ENCODE results near the gene PDE11A. TPM values are rescaled to one million over a fixed set of nuclear protein-coding genes. Genes with fewer than 3 reads are reported as not detected.

PDE11A gene
- total and polyA plus RNA-seq, 2 of the 13 experiments (the other 11 are each of a cell fraction or from before 2014, with no cell fraction given): 1.2 to 1.7 TPM

DNA sequence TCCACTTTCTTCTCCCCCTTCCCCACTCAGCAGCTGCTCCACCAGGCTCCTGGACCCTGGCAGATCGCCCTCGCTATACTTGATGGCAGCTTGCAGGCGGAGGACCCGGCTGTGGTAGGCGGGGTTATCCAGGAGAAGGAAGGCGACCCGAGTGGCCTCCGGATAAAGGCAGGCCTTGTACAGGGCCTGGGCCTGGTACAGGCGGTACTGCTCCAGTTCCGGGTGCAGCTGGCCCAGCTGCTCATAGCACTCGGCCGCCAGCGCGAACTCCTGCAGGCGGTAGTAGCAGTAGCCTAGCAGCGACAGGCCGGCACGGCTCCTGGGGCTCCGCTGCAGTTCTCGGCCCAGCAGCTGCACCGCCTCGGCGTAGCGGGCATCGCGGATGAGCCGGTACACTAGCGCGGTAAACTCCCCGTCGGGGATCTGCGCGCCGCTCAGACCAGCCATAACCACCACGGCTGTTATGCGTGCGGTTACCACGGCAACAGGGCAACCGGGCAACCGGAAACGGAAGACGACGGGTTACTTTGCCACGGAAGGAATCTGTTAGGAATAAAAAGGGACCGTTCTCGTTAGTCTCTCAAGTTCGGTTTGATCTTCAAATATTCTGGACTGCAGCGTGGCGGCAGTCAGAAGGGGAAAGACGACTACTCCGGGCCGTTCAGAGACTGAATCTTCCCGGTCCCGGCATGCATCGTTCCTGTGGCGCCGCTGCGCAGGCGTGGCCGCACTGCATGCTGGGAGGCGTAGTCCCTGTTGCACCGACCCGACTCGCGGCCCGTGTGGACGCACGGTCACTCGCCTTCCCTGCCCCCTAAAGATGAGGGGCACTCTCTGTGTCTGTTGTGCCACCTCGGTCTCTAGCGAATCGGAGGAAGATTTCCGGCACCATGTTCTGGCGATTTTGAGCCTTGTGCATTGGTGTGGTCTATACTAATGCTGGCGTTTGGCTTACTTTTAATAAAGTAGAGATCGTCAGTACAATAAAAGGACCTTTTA, 454.0 kb downstream of the PDE11A start (continued):
- TF ChIP-seq, protein P1, sequence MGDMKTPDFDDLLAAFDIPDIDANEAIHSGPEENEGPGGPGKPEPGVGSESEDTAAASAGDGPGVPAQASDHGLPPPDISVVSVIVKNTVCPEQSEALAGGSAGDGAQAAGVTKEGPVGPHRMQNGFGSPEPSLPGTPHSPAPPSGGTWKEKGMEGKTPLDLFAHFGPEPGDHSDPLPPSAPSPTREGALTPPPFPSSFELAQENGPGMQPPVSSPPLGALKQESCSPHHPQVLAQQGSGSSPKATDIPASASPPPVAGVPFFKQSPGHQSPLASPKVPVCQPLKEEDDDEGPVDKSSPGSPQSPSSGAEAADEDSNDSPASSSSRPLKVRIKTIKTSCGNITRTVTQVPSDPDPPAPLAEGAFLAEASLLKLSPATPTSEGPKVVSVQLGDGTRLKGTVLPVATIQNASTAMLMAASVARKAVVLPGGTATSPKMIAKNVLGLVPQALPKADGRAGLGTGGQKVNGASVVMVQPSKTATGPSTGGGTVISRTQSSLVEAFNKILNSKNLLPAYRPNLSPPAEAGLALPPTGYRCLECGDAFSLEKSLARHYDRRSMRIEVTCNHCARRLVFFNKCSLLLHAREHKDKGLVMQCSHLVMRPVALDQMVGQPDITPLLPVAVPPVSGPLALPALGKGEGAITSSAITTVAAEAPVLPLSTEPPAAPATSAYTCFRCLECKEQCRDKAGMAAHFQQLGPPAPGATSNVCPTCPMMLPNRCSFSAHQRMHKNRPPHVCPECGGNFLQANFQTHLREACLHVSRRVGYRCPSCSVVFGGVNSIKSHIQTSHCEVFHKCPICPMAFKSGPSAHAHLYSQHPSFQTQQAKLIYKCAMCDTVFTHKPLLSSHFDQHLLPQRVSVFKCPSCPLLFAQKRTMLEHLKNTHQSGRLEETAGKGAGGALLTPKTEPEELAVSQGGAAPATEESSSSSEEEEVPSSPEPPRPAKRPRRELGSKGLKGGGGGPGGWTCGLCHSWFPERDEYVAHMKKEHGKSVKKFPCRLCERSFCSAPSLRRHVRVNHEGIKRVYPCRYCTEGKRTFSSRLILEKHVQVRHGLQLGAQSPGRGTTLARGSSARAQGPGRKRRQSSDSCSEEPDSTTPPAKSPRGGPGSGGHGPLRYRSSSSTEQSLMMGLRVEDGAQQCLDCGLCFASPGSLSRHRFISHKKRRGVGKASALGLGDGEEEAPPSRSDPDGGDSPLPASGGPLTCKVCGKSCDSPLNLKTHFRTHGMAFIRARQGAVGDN (CRISPR knock-in tag; IDR thresholded peaks at IDR 0.05): peak; percentile 95
- TF ChIP-seq SOX6 (IDR thresholded peaks at IDR 0.05) (no peak), SOX6 (CRISPR knock-in tag; IDR thresholded peaks at IDR 0.05) (peak; percentile 64), HNRNPH1 (optimal IDR thresholded peaks at IDR 0.05; ENCODE audit: low read depth, low read length) (no peak), FOXM1 (CRISPR knock-in tag; IDR thresholded peaks at IDR 0.05) (no peak), TOE1 (CRISPR knock-in tag; IDR thresholded peaks at IDR 0.05) (peak; percentile 87; the same call in 1 of the 2 replicates), DMAP1 (CRISPR knock-in tag; IDR thresholded peaks at IDR 0.05) (peak; percentile 61), SIX1 (CRISPR knock-in tag; IDR thresholded peaks at IDR 0.05; ENCODE audit: borderline replicate concordance) (no peak), TEAD3 (CRISPR knock-in tag; optimal IDR thresholded peaks at IDR 0.05; ENCODE audit: borderline replicate concordance) (peak; percentile 80), KDM3A (CRISPR knock-in tag; IDR thresholded peaks at IDR 0.05; ENCODE audit: low read depth) (0 out of 2 replicates have a peak, but pooled peaks have one; percentile 21), MTA1 (CRISPR knock-in tag; IDR thresholded peaks at IDR 0.05; ENCODE audit: borderline replicate concordance) (peak; percentile 83; the same call in 1 of the 2 replicates), PHF5A (CRISPR knock-in tag; IDR thresholded peaks at IDR 0.05; ENCODE audit: low read depth, unreplicated experiment) (no peak), ZNF768 (CRISPR knock-in tag; IDR thresholded peaks at IDR 0.05) (no peak; the same call in 1 of the 2 replicates), ZNF572 (CRISPR knock-in tag; IDR thresholded peaks at IDR 0.05) (peak; percentile 92; the same call in 1 of the 2 replicates), ZNF547 (CRISPR knock-in tag; IDR thresholded peaks at IDR 0.05) (peak; percentile 85; the same call in 1 of the 2 replicates)
- TF ChIP-seq, protein P2, sequence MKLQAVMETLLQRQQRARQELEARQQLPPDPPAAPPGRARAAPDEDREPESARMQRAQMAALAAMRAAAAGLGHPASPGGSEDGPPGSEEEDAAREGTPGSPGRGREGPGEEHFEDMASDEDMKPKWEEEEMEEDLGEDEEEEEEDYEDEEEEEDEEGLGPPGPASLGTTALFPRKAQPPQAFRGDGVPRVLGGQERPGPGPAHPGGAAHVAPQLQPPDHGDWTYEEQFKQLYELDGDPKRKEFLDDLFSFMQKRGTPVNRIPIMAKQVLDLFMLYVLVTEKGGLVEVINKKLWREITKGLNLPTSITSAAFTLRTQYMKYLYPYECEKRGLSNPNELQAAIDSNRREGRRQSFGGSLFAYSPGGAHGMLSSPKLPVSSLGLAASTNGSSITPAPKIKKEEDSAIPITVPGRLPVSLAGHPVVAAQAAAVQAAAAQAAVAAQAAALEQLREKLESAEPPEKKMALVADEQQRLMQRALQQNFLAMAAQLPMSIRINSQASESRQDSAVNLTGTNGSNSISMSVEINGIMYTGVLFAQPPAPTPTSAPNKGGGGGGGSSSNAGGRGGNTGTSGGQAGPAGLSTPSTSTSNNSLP (IDR thresholded peaks at IDR 0.05; ENCODE audit: low read depth, low read length): no peak
- TF ChIP-seq, protein P3, sequence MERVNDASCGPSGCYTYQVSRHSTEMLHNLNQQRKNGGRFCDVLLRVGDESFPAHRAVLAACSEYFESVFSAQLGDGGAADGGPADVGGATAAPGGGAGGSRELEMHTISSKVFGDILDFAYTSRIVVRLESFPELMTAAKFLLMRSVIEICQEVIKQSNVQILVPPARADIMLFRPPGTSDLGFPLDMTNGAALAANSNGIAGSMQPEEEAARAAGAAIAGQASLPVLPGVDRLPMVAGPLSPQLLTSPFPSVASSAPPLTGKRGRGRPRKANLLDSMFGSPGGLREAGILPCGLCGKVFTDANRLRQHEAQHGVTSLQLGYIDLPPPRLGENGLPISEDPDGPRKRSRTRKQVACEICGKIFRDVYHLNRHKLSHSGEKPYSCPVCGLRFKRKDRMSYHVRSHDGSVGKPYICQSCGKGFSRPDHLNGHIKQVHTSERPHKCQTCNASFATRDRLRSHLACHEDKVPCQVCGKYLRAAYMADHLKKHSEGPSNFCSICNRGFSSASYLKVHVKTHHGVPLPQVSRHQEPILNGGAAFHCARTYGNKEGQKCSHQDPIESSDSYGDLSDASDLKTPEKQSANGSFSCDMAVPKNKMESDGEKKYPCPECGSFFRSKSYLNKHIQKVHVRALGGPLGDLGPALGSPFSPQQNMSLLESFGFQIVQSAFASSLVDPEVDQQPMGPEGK (CRISPR knock-in tag; IDR thresholded peaks at IDR 0.05): peak; percentile 67
- TF ChIP-seq, protein P4, sequence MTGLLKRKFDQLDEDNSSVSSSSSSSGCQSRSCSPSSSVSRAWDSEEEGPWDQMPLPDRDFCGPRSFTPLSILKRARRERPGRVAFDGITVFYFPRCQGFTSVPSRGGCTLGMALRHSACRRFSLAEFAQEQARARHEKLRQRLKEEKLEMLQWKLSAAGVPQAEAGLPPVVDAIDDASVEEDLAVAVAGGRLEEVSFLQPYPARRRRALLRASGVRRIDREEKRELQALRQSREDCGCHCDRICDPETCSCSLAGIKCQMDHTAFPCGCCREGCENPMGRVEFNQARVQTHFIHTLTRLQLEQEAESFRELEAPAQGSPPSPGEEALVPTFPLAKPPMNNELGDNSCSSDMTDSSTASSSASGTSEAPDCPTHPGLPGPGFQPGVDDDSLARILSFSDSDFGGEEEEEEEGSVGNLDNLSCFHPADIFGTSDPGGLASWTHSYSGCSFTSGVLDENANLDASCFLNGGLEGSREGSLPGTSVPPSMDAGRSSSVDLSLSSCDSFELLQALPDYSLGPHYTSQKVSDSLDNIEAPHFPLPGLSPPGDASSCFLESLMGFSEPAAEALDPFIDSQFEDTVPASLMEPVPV (CRISPR knock-in tag; IDR thresholded peaks at IDR 0.05): peak; percentile 82; the same call in 1 of the 2 replicates
- TF ChIP-seq, protein P5, sequence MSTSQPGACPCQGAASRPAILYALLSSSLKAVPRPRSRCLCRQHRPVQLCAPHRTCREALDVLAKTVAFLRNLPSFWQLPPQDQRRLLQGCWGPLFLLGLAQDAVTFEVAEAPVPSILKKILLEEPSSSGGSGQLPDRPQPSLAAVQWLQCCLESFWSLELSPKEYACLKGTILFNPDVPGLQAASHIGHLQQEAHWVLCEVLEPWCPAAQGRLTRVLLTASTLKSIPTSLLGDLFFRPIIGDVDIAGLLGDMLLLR (CRISPR knock-in tag; IDR thresholded peaks at IDR 0.05): peak; percentile 91; the same call in 1 of the 2 replicates
